Body of pancreas (tissue), 4 donors: ENCODE results near the gene SLC2A10.

ENCODE experiments used
- CTCF ChIP-seq, 7 experiments: fragments of 450-650 bp in 4 of 7; fragments of 200-600 bp in 3 of 7; sonication (generic) in 3 of 7; IDR thresholded peaks; one replicate each; pipeline ENCODE4 v1.5.1; 2016 to 2019; ENCODE audit warnings: antibody characterized with exemption in 7 of 7
- POLR2A ChIP-seq, 3 donors: fragments of 450-650 bp; IDR thresholded peaks; one replicate each; pipeline ENCODE4 v1.6.1; 2016; ENCODE audit warnings: antibody characterized with exemption in 3 of 3, mild to moderate bottlenecking in 2 of 3

GRCh38 chr20:46771195-46771588, 61.7 kb downstream of the SLC2A10 start:
- TF ChIP-seq CTCF (IDR thresholded peaks at IDR 0.05): no peak
- no peak for TF ChIP-seq POLR2A (IDR thresholded peaks at IDR 0.05)
